ENCODE results near the gene BBS9.
"Not testable (repeated sequence)": the region's sequence is repeated elsewhere in the genome, so short reads cannot be mapped to it uniquely, and the experiment has no call there.

The BBS9 gene

GRCh38 chr7:33449847-33450246, 320.5 kb downstream of the BBS9 start:
- DNase-seq = no peak

GRCh38 chr7:33452805-33453502, 323.6 kb downstream of the BBS9 start:
- no peak for DNase-seq

DNA sequence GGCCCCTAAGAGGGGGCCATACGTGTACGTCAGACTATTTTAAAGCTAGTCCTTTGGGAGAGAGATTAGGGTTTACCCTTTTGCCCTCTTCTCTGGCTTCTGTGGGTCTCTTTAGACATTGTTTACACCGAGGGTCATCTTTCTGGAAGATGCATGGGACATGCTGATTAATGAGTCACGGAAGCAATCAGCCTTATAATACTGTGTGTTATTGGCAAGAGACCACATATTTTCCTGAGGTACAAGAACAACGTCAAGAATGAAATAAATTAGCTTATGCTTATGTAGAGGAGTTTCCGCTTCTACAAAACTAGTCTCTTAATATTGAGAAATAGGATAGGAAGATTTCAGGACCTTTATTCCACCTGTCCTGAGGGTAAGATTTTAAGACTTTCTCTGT, 327.7 kb downstream of the BBS9 start:
- no peak for DNase-seq

DNA sequence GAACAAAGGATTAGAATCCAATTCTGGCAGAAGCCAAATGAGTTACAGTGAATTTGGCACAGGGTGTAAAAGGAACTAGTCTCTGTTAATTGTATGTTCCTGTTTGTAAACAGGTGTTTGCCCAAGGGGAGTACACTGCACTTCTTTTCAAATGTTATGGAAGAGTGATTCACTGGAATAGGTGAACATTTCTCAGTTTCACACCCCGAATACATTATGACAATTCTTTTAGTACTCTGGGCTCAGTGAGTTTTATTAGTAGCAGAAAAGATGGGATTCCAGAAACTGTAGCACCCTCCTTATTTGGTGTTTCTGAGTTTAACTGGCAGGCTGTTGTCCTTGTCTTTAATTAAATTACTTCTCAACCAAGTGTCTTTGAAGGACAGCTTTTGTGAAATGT, 329.2 kb downstream of the BBS9 start:
- no peak for DNase-seq

DNA sequence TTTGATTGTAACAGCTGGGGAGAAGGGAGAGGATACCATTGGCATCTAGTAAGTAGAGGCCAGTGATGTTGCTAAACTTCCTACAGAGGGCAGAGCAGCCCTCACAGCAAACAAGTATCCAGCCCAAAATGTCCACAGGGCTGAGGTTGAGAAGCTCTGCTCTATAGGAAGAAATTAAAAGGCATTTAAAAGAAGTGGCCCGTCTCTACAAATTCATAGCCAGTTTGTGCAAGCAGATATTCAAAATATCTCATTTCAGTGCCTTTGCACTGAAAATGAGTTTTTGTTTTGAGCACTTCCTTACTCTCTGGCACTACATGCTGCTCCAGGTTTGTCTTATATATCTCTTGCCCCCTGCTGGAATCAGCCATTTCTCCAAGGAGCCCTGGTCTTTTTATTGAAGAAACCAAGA, 330.0 kb downstream of the BBS9 start:
- DNase-seq = no peak

- no peak for DNase-seq
These were observed 333.8 kb downstream of the BBS9 start for GRCh38 chr7:33463131-33463530.

GRCh38 chr7:33466203-33466602, 336.8 kb downstream of the BBS9 start:
- DNase-seq = no peak

DNA sequence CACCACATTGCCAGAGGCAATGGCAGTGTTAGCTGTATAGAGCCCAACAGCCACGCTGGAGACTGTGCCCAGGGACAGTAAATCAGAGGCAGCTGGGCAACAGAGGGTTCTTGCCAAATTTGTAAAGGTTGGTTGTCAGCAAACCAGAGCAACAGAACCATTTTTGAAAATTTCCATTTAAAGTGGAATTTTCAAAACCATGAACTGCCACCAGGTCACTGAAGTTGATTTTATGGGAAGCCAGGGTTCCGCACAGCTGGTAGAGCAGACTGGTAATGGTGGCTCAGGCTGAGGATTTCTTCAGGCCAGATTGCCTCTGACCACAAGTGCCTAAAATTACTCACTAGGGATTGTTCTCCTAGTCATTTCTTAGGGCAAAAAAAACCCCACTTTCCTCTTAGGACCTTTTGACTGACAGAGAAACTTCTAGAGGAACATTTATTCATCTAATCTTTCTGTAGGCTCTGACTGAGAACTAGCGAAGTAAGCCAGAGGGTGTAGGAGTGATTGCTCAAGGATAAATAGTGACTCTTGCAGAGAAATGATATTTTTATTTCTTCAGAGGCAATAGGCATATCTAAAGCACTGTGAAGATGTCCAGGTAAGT, 342.4 kb downstream of the BBS9 start:
- no peak for DNase-seq

DNA sequence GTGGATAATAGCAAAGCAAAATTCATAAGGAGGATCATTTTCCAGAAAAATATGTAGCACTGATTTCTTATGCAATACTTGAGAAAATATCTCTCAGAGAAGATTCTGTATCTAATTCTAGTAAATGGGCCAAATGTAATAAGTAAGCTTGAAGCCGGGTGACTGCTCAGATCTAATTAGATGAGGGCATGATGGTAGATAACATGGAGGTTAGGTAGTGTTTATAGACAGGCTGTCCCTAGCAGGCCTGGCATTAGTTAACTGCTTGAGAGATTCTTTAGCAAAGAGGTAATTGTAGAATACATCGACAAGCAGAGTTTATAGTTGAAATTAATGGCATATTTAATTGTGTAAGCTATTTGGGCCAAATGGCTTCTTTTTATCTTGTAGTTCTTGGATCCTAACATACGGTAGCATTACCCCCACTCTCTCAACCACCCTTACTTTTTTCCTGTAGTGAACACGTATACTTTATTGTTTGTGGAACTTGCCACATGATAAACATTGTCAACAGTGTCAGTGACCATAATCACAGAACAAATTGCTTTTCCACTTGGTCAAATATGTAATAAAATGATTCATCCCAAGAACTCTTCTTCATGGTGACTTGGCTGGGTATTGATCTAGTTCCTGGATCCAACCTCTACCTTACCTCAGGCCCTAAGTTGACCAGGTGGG, 343.1 kb downstream of the BBS9 start:
- no peak for DNase-seq

DNA sequence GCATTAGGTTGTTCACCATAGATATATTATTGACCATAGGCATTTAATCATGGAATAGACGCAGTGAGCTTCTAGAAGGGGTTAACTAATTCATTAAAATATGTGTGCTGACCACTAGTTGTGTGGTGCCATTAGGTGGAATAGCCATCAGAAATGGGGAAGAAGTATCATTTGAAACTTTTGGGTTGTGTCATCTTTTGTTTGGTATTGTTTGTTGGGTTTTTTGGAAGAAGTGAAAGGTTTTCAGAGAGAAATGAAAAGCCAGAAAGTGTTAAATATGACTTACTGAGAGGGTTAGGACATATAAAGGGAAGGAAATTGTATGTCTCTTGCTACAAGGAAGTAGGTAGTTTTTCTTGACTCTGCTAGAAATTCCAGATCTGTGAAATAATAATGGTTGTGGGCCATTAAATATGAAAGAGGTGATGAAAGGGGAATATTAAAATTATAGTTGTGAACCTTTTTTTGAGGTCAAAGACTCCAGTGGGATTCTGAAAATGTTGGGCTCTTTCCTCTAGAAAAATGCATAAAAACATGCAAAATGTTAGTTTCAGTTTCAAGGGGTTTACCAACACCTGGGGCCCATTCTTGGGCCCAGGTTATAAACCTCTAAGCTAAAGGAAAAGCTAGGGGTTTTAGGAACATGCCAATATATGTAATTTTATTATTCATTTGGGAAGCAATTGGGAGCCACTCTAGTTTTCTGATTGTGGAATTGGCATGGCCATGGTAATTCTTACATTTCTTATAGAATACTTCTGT, 348.5 kb downstream of the BBS9 start:
- no peak for DNase-seq

DNA sequence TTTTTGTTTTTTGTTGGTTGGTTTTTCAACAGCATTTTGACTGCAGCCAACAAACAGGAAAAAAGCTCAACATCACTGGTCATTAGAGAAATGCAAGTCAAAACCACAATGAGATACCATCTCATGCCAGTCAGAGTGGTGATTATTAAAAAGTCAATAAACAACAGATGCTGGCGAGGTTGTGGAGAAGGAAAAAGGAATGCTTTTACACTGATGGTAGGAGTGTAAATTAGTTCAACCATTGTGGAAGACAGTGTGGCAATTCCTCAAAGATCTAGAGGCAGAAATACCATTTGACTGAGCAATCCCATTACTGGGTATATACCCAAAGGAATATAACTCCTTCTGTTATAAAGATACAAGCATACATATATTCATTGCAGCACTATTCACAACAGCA, 355.1 kb downstream of the BBS9 start:
- DNase-seq = not testable (repeated sequence)

DNA sequence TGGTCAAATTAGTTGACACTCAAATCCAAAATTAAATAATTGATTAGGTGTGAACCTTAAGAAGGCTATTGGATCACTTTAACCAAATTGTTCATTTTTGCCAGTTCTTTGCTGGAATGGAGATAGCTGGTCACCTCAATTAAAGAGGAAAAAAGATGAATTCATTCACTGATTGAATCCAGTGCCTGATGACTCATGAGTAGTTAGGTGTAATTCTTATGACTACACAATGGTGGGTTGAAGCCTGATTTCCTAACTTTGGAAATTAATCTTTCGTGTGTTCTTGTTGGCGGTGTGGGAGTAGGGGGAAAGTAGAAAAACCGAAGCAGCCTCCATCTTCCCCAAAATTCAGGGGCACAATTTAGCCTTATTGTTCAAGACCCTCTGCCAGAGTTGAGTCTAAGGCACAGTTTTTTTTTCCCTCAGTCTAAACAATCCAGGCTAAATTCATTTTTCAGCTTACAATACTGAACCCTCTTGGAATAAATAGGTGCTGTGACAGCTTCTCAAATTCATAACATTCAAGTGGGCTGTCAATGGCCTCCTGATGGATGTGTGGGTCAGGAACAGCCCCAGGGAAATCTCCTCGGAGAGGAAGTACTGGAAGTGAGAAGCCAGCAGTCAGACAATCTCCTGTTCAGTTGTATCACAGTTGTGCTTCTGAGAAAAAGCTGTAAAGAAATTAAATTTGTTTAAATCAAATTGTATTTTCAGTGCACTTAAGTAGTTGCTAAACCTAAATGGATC, 356.6 kb downstream of the BBS9 start:
- DNase-seq = no peak

- DNase-seq = no peak
These were observed 357.3 kb downstream of the BBS9 start for GRCh38 chr7:33486633-33487032.

- no peak for DNase-seq
These were observed 358.8 kb downstream of the BBS9 start for GRCh38 chr7:33487998-33488682.

DNA sequence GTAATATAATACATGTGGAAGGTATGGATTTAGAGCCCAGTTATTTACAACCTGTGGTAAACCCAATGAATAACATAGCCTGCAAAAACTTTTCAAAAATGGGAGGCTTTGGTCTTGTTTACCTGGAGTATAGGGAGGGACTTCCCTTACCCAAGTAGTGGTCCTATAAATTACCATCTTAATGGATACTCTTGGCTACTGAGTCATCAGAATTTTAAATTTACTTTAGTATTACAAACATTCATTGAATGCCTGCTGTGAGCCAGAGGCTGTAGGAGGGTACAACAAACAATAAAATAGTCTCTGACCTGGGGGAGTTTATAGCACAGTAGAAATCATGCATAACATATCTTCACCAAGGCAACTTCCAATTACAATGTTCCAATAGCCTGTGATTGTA, 365.1 kb downstream of the BBS9 start:
- no peak for DNase-seq

DNA sequence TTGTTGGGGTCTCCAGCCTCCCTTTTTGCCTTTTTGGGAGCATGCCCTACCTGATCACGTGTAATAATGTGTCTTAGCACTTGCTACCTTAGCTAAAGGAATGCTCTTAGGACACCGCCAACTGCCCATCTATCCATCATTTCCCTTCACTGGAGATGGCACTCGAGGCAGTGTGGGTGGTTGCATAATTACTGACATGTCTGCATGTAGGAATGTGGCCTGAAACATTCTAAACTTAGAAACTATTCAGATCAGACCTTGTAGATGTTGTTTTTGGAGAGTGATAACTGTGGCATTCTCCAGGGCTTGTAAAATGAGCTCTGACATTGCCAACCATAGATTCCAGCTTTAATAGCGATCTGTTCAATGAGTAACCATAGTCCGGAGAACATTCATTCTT, 365.8 kb downstream of the BBS9 start:
- DNase-seq = no peak

GRCh38 chr7:33497051-33497450, 367.7 kb downstream of the BBS9 start:
- DNase-seq = no peak

DNA sequence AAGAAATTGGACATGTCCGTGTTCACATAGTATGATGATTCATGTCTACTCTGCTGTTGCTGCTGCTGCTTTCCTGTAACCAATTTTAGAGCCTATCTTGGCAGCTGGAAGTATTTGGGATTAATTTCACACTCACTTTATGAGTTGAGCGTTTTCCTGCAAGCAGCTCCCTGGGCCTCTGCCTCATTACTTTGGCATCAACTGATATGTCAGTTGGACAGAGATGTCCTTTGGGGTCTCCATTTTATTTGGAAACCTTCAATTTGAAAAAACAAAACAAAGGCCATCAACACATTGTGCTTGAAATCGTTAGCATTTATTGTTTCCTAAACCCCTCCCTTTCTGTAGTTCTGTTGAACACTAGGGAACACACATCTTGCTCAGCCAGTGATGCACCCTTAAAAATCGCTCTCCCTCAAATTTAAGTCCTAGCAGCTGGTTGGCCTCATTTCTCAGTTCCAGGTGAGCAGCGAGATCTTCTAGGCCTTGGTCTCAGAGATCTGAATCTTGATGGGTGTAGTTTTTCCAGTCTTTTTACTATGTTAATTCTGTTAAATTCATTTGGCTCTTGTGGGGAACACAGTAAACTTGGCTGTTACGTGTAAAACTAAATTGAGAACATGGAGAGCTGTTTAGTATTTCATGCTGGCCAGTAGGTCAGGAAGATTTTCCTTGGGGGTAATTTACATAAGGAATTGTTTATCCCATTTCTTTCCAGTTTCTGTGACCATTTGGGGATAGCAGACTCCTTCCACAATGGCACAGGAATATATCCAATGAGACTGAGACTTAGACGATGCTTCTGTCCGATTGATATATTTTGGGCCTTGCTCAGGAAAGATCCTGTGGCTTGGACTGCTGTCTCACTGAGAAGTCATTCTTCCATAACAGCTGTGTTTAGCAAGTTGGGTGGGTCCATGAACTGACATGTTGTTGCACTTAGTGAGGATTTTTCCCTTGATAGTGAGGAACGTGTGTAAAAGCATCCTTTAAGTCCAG, 371.6 kb downstream of the BBS9 start:
- DNase-seq = no peak

DNA sequence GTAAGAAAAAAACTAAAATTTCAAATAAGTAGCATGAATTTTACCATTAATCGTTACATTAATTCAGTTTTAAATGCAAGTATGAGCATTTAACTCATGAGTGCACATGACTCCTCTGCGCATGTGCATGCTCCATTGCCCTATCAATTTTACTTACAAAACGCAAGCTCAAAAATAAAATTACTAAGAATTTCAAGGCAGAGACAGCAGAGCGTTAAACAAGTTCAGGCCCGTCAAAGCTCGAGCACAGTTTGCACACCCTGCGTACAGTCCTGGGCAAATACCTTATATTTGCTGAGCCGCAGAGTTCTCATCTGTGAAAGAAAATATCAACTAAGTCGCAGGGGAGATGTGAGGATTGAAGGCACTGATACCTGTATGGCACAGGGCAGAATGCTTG, 373.6 kb downstream of the BBS9 start:
- no peak for DNase-seq

DNA sequence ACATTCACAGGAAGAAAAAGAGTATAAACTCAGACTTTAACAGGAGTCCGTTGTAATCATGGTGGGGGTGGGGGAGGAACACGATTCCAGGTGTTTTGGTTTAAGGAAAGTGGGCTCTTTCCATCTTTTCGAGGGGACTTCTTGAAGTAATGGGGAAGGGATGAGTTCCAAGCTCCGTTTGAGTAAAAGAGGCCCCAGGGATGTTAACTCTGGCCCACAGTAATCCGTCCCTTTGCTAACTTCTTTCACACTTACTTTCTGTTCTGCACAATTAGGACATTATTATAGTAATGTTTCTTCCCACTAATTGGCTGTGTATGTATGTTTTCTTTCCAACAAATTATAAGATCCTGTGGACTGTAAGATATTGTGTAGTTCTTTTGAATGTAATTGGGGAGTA, 374.4 kb downstream of the BBS9 start:
- no peak for DNase-seq

GRCh38 chr7:33504266-33504665, 374.9 kb downstream of the BBS9 start:
- DNase-seq = no peak

Data from activated naive CD4-positive, alpha-beta T cell treated with Interleukin-2 at 50 U/mL for 16 hours (primary cell).